Lower leg skin (tissue), 3 donors: ENCODE results near the gene CMC4.

ENCODE experiments used
- POLR2A ChIP-seq, 2 donors: fragments of 450-650 bp; IDR thresholded peaks; one replicate each; pipeline ENCODE4 v1.6.1; 2016 to 2017; ENCODE audit warnings: antibody characterized with exemption in 2 of 2, mild to moderate bottlenecking in 1 of 2, moderate library complexity in 1 of 2
- TF ChIP-seq, protein P1 (sequence below), 3 donors: fragments of 450-650 bp; IDR thresholded peaks; one replicate each; pipeline ENCODE4 v1.5.1; 2016; ENCODE audit warnings: antibody characterized with exemption in 3 of 3, mild to moderate bottlenecking in 3 of 3, moderate library complexity in 2 of 3

GRCh38 chrX:155065035-155065734, 5.8 kb downstream of the CMC4 start:
- TF ChIP-seq, protein P1, sequence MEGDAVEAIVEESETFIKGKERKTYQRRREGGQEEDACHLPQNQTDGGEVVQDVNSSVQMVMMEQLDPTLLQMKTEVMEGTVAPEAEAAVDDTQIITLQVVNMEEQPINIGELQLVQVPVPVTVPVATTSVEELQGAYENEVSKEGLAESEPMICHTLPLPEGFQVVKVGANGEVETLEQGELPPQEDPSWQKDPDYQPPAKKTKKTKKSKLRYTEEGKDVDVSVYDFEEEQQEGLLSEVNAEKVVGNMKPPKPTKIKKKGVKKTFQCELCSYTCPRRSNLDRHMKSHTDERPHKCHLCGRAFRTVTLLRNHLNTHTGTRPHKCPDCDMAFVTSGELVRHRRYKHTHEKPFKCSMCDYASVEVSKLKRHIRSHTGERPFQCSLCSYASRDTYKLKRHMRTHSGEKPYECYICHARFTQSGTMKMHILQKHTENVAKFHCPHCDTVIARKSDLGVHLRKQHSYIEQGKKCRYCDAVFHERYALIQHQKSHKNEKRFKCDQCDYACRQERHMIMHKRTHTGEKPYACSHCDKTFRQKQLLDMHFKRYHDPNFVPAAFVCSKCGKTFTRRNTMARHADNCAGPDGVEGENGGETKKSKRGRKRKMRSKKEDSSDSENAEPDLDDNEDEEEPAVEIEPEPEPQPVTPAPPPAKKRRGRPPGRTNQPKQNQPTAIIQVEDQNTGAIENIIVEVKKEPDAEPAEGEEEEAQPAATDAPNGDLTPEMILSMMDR (IDR thresholded peaks at IDR 0.05) = no peak
- no peak for TF ChIP-seq POLR2A (IDR thresholded peaks at IDR 0.05)
